GM15510 (cell line): ENCODE results near the gene CRB1.

Source experiments
- POLR2A ChIP-seq: IDR thresholded peaks from 3 replicates; pipeline ENCODE4 v1.6.1; 2011; ENCODE audit warnings: borderline replicate concordance; ENCODE audit not compliant: insufficient read length; ENCODE audit errors: extremely low read depth

Gene CRB1

GRCh38 chr1:197444755-197445154, 176.7 kb downstream of the CRB1 start:
- no peak for TF ChIP-seq POLR2A

GRCh38 chr1:197448121-197448779, 180.2 kb downstream of the CRB1 start:
- no peak for TF ChIP-seq POLR2A

- TF ChIP-seq POLR2A: no peak
These were observed 183.3 kb downstream of the CRB1 start for GRCh38 chr1:197451381-197451780.

- no peak for TF ChIP-seq POLR2A
These were observed 185.5 kb downstream of the CRB1 start for GRCh38 chr1:197453376-197454058.

- TF ChIP-seq POLR2A: no peak
These were observed 194.5 kb downstream of the CRB1 start for GRCh38 chr1:197462539-197462938.

- no peak for TF ChIP-seq POLR2A
These were observed 195.1 kb downstream of the CRB1 start for GRCh38 chr1:197463142-197463541.

GRCh38 chr1:197464044-197464443, 196.0 kb downstream of the CRB1 start:
- TF ChIP-seq POLR2A: no peak

- no peak for TF ChIP-seq POLR2A
These were observed 197.7 kb downstream of the CRB1 start for GRCh38 chr1:197465528-197466327.

GRCh38 chr1:197466813-197467212, 198.8 kb downstream of the CRB1 start:
- TF ChIP-seq POLR2A: no peak

- no peak for TF ChIP-seq POLR2A
These were observed 199.8 kb downstream of the CRB1 start for GRCh38 chr1:197467881-197468280.

- no peak for TF ChIP-seq POLR2A
These were observed 200.6 kb downstream of the CRB1 start for GRCh38 chr1:197468543-197469175.

- no peak for TF ChIP-seq POLR2A
These were observed 201.7 kb downstream of the CRB1 start for GRCh38 chr1:197469620-197470210.

GRCh38 chr1:197470330-197470729, 202.3 kb downstream of the CRB1 start:
- no peak for TF ChIP-seq POLR2A

GRCh38 chr1:197471248-197471985, 203.4 kb downstream of the CRB1 start:
- no peak for TF ChIP-seq POLR2A
